GM12872 (cell line): ENCODE data around the gene CD300LG.

Experiments
- TF ChIP-seq, protein P1 (sequence below): IDR thresholded peaks from 3 replicates; pipeline ENCODE4 v1.5.1; 2011; ENCODE audit warnings: low read depth, mild to moderate bottlenecking, low read length, moderate library complexity; ENCODE audit not compliant: insufficient read depth

The CD300LG gene

DNA sequence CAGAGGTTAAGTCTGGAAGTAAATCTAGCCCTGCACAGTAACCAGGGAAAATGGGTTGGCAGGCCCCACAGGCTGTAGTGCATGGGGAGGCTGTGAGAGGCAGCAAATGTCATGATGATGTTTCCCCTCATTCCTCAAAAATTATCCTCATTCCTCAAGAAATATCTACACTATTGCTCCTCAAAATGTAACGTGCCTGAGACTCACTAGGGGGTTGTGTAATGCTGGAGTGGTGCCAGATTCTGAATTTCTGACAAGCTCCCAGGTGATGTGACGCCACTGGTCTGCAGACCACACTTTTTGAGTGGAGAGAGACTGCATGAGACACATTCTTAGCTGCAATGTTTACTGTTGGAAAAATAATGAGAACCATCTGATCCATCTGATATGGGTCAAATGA is 12.9 kb upstream of the CD300LG start:
- TF ChIP-seq, protein P1, sequence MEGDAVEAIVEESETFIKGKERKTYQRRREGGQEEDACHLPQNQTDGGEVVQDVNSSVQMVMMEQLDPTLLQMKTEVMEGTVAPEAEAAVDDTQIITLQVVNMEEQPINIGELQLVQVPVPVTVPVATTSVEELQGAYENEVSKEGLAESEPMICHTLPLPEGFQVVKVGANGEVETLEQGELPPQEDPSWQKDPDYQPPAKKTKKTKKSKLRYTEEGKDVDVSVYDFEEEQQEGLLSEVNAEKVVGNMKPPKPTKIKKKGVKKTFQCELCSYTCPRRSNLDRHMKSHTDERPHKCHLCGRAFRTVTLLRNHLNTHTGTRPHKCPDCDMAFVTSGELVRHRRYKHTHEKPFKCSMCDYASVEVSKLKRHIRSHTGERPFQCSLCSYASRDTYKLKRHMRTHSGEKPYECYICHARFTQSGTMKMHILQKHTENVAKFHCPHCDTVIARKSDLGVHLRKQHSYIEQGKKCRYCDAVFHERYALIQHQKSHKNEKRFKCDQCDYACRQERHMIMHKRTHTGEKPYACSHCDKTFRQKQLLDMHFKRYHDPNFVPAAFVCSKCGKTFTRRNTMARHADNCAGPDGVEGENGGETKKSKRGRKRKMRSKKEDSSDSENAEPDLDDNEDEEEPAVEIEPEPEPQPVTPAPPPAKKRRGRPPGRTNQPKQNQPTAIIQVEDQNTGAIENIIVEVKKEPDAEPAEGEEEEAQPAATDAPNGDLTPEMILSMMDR = no peak

DNA sequence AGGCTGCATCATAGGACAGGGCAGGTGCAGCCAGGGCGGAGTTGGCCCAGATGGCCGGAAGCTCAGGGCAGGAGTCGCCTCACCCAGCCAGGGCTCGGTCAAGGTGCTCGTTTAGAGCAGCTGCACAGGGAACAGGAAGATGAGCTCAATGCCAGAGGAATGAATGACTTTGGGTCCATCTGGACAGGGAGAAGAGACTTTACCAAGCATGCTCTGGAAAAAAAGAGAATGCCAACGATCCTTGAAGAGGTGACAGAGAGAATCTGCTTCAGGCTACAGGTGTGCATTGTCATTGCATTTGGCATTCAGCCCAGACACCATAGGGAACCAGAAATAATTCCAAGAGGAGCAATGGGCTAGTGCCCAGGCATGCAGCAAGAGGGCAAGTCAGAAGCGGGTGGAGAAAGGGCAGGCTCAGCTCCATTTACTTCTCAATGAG is 7.3 kb upstream of the CD300LG start:
- TF ChIP-seq, protein P1 = no peak

DNA sequence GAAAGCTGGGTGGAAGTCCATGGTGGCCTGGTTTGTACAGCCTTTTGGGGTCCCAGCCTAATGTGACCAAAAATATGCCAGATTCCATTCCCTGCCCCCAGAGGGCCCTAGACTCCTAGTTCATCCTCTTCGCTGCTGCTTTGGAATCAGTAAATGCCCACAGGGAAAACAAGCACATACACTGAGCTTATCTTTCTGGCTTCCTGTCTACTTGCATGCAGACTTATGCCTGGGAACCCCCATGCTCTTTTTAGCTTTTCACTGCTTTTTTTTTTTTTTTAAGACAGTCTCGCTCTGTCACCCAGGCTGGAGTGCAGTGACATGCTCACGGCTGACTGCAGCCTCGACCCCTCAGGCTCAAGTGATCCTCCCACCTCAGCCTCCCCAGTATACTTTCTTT is 6.2 kb upstream of the CD300LG start:
- TF ChIP-seq, protein P1 = peak; percentile 33; the same call in 1 of the 3 replicates

DNA sequence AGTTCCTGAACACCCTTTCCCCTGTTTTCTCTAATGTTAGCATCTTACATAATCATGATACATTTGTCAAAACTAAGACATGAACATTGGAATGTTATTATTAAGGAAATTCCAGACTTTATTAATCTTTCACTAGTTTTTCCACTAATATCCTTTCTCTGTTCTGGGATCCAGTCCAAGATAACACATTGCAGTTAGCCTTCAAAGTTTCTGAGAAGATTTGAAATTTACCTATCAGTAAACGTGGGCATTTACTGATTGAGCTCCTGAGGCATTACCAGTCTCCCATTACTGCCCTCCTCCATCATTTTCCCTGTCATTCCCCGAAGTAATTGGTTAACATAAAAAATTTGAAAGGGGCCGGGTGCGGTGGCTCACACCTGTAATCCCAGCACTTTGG is 5.7 kb upstream of the CD300LG start:
- TF ChIP-seq, protein P1 = no peak

DNA sequence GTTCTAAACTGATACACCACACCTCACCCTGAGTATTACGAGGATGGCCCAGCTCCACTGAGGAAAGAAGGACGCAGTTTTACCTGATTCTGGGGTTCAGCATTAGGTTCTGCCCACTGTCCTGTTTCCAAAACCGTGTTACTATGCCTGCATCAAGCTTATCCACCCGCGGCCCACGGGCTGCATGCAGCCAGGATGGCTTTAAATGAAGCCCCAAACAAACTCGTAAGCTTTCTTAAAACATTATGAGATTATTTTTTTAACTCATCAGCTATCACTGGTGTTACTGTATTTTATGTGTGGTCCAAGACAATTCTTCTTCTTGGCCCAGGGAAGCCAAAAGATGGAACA is 4.0 kb upstream of the CD300LG start:
- TF ChIP-seq, protein P1 = no peak

DNA sequence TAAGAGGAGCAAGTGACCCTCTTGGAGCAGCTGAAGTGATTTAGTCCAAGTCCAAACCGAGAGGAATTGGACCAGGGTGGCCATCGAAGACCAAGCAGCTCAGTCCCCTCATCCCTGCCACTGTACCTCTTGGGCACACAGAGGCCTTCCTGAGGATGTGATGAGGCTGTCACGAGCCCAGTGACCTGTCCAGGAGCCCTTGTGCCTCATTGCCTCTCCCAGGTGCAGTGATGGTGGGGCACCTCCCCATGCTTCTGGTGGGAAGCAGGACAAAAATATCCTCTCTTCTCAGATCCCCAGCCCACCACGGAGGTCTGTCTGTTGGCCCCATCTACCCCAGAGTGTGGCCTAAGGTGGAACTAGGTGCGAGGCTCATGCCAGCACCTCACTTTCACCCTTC is 2.7 kb upstream of the CD300LG start:
- TF ChIP-seq, protein P1 = no peak

DNA sequence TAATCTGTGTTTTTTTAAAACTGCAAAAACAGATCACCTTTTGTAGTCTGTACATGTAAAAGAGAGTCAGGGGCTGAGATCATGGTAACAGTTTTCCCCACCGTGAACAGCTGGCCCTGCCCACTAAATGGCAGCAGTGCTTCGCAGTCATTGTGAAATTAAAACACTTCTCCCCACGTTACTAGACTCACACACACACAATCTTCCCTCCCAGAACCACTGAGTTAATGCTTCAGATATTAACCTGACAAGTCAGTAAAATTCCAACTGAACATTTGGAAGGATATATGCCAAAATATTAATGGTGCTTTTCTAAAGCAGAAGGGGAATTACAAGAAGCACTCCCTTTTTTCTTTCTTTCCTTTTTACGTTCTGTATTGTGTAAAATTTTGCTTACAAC is 1.2 kb upstream of the CD300LG start:
- TF ChIP-seq, protein P1 = no peak
